COLO829 (cell line): ENCODE measurements around the gene CACNA2D1.
A peak's percentile ranks its signal among the peaks of the same experiment; 100 is the strongest.
"Not testable (repeated sequence)": the region's sequence is repeated elsewhere in the genome, so short reads cannot be mapped to it uniquely, and the experiment has no call there.

Experiments
- DNase-seq: peaks from one replicate; pipeline ENCODE4 v3.0.0; 2012; ENCODE audit warnings: low spot score

Gene CACNA2D1

DNA sequence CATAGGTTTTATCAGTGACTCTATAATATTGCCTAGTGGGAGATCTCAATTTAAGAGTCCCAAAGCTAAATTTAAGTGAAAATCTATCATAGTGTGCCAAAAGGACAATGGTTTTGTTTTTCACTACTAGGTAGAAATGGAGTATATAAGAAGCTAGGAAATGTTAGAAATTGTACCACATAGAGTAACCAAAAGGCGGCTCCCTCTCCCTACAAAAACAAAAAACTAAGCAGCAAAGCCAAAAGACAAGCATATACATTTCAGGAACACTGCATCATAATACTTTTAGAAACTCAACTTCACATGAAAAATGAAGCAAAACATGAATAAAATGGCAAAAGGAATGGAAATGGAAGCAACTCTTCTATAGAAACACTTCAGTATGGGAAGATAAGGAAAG lies 271.6 kb downstream of the CACNA2D1 start:
- no peak for DNase-seq

DNA sequence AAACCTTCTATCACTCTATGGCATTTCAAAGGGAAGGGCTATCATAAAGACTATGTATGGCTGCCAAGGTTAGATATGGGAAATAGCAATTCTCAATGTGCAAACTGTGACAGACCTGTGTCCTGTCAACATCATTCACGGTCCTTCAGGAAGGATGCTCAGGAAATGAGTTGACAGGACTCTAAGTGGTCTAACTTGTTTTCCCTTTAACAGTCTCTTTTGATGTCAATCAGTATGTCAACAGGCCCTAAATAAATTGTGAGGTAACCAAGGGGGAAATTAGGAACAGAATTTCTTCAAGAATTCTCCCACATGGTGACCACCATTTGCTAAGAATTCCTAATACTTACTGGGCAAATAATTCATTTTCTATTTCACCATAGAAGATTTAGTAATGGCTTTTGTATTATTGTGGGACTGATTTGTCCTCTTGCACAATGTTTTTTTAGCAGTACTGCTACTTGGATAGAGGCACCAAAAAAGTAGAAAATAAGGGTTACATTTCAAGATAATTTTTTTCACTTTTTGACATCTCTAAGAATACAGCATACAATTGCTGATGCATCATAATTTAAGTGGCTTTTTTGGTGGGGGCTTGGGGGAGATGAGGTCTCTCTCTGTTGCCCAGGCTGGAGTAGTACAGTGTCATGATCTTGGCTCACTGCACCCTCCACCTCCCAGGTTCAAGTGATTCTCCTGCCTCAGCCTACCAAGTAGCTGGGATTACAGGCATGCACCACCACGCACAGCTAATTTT lies 275.8 kb downstream of the CACNA2D1 start:
- DNase-seq, result no peak

DNA sequence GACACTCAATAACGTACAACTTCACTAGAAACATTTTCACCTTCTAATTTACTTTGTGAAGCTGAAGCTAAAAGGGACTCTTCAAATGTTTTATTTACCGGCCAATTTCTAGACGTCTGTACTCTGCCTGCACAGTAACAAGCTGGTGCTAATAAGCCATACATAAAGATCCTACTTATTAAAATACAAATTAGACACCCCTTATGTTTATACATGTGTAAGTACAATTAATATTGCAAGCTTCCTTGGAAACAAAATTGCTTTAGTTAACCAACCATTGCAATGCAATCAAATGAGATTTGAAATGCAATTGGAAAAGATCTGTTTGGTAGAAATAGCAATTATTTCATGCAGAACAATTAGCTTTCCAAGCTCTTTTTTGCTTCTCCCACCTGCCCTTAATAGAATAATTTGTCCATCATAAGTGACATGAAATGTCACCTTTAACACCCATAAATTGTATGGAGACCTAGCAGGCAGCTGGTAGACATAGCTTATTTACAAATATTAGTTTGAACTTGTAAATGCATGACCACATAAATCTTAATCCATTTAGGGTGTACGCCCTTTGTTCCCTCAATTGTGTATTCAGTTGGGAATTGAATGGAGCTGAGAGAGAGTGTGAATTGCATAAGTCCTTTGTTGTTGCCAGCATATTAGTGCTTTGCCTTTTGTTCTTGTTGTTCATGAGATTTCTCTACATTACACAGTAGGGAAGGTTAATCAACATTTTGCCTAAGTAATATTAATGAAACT lies 277.1 kb downstream of the CACNA2D1 start:
- no peak for DNase-seq

DNA sequence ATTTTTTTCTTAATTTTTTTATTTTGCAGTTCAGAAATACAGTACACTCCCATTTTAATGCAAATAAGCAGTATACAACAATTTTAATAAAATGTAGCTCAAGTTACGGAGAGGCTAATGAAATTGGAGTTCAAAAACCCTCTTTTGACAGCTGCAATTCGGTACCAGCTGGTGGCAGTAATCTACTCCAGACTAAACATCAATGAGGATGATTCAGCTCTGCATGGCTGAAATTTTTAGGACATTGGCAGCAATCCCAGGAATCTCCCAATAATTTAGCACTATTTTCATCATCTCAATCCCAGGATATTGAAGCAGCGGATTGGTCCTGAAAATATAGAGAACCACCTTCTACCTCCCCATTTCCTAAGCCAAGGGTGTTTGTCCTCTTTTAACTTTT lies 278.8 kb downstream of the CACNA2D1 start:
- DNase-seq, result peak; percentile 40

DNA sequence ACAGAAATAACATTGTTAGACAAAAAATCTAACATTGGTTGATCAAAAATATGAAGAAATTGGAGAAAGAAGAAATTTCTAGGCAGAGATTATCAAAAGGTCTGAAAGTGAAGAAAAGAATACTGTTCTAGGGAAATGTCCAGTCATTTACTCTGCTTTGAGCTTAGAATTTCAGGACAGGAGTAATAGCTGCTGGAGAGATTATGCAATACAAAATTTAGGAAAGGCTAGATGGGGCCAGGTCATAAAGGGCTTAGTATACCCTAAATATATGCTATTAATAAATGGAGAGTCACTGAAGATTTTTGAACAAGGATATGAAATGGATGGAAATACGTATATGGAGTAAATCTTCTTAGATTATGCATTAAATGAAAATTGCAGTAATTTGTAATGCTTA lies 279.2 kb downstream of the CACNA2D1 start:
- DNase-seq, result no peak

DNA sequence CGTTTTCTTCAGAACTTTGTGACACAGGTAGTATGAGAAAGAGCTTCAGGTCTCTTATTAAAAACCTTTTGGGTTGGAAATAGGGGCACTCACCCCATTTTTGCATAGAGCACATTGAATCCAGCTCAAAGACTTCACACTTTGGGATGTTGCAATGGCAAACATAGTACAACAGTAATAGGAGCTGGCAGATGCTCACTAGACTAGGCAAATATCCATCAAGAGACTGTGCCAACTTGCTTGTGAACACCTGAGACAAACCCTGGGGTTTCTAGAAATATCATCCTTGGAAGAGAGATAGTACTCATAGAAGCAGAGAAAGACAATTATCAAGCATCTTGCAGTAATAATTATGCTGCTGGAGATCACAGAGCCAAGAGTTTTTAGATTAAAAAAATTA lies 280.0 kb downstream of the CACNA2D1 start:
- no peak for DNase-seq

DNA sequence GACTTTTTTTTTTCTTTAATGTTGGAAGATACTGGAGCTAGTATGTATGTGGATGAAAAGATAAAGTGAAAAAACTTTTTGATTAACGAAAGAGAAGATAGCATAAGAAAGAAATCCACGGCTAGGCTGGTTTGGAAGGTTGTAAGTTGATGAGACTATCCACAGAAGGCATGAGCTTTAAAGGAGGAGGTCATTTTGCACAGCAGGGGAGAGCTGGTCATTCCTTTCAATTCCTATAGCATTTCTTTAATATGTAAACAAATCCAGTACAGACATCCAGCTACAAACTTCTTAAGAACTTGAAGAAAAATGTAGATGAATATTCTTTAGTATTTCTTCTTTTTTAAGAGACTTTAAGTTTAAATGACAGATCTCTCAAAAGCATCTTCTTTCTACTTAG lies 281.3 kb downstream of the CACNA2D1 start:
- no peak for DNase-seq

DNA sequence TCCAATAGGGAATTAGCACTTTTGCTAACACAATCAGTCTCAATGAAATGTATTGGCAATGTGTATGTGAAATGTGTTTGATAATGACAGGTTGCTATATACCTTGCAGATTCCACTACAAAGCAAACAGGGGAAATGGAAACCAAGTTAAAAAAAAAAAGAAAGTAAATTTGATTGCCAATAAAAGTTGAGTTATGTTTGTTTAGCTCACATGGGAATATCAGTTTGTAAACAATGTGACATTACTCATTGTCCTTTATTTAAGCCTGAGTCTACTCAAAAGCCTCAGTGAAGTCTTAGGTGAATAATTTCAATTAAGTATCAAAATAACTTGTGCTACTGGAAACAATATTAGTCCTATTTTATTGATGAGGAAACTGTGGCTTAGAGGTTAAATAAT lies 285.2 kb downstream of the CACNA2D1 start:
- no peak for DNase-seq

DNA sequence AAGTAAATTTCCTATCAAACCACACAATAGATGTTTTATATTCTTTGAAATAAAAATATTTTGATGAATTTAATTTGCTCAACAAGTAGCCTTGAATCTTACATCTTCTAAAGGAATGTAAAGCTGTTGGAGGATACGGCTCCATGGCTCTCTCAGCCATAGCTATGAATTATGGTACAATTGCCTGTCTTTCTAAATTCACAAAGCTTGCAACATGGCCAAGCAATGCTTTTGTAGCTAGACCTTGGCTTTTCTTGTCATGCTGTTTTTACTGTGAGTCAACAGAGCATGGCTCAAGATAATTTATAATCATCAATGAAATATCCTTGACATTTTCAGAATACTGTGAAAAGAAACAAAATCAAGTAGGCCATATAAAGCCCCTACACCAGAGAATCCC lies 286.7 kb downstream of the CACNA2D1 start:
- DNase-seq, result no peak

DNA sequence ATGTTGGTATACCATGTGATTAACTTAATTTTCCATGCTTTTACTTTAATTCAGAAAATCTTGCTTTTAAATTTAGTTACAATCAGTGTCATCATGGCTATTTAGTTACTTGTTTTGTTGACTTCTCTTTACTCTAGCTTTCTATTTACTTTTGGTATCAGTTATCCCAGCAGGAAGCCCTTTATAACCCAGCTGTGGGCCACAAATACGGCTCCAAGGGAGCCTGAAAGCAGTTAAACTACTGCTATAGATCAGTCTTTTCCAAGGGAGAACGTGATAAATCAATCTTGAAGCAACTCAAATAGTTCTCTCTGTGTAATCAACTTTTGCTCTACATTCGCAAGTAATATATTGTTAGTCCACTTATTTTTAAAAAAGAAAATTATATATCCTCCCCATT lies 287.4 kb downstream of the CACNA2D1 start:
- no peak for DNase-seq

DNA sequence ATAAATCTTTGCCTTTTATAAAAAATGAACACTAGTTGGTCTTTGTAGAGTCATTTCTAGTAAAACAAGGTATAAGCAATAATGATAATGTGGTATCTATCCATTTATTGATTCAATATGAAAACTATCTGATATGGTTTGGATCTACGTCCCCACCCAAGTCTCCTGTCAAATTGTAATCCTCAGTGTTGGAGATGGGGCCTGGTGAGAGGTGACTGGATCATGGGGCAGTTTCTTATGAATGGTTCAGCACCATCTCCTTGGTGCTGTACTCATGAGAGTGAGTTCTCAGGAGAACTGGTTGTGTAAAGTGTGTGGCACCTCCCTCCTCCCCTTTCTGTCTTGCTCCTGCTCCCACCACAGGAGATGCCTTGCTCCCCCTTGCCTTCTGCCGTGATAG lies 288.8 kb downstream of the CACNA2D1 start:
- no peak for DNase-seq

DNA sequence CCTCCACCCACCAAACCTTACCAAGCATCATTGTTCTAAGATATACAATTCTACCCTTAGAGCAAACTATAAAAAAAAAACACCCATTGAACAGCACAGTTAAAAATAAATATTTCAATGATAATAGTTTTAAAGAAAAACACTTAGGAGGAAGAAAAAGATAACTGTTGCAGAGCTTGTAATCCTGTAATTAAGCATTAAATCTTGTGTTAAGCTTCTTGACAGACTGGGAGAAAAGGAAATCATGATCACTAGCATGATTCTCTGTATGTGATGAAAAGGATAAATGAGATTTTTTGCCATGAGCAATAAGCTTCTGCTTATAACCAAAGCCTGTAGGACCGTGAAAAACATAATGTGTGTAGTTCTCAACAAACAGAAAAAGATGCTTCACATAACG lies 289.8 kb downstream of the CACNA2D1 start:
- DNase-seq, result no peak

DNA sequence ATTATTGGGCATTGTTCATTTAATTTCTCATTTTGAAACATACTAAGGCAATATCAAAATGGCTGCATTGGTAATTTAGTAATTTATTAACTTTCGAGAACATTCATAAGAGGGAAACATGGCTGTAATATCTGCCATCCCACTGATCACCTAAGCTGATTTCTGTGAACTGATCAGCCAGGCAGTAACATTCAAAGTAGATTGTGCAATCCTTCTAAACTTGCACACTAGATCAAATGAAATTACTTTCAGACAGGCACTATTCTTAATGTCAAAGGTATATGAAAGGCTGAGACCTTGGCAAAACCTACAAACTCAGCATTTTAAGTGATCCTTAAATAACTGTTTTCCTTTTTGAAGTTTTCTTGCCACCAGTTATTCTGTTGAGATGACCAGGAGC lies 290.7 kb downstream of the CACNA2D1 start:
- DNase-seq, result no peak

DNA sequence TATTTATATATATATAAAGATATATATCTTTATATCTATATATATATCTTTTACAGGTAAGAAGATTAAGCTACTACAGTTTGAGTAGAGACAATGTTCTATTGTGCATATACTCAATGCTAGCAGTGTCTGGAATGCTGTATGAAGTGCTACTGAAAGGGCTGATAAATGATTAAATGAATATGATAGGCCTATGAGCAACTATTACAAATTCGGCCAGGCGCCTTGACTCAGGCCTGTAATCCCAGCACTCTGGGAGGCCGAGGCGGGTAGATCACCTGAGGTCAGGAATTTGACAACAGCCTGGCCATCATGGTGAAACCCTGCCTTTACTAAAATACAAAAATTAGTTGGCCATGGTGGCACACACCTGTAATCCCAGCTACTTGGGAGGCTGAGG lies 297.1 kb downstream of the CACNA2D1 start:
- DNase-seq, result no peak

DNA sequence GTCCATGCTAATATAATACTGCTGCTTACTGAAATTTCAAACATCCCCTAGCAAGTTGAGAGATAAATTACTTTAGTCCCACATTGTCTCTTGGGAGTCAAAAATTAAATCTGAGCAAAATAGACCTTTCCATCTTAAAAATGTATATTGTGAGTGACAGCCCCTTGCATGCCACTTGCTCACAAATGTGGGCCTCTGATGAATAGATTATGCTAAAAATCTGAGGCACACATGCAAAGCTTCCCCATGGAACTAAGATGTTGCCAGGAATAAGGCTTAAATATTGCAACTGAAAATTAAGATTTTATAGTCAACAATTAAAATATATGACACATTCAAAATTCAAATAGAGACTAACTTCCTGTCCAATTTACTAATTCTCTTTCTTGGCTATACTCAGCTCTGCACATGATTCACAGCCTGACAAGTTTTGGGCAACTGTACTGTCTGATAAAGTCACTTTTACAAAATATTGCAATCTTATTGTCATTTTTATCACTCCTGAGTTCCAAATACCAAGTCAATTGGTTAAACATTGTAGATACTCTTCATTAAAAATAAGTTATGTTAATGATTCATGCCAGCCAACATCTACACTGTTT lies 301.2 kb downstream of the CACNA2D1 start:
- no peak for DNase-seq

DNA sequence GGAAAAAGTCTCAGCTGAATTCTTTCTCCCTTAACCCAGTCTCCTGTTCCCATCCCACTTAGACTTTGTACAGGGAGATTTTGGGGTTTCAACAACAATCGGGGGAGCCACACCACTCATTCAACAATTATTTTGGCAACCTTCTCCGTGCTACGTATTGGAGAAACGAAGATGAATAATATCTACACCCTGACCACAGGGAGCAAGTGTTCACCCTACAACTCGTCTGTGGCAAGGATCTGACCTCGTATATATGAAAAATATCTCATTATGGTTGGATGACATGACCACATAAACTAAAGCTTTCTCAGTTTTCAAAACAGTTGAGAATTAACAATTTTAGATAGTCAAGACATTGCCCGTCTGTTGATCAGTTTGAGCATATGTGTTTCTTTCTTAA lies 302.1 kb downstream of the CACNA2D1 start:
- DNase-seq, result no peak

DNA sequence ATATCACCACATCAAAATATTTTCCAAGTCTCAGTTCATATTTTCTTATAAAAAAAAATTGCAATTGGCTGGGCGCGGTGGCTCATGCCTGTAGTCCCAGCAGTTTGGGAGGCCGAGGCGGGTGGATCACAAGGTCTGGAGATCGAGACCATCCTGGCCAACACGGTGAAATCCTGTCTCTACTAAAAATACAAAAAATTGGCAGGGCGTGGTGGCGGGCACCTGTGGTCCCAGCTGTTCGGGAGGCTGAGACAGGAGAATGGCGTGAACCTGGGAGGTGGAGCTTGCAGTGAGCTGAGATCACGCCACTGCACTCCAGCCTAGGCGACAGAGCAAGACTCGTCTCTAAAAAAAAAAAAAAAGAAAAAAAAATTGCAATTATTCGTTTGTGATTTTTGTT lies 303.0 kb downstream of the CACNA2D1 start:
- DNase-seq, result not testable (repeated sequence)

DNA sequence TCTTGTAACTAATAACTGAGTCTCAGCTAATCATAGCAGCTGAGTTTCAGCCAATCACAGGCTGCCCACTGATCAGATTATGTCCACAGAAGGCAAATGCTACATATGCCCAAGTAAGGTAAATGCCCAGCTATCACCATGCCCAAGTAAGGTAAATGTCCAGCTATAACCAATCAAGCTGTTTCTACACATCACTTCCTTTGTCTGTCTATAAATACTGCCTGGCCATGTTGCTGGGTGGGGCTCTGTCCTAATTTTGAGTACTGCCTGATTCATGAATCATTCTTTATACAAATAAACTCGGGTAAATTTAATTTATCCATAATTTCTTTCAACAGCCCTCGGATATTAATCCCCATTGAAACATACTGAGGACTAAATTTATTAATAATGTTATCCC lies 312.4 kb downstream of the CACNA2D1 start:
- DNase-seq, result no peak

DNA sequence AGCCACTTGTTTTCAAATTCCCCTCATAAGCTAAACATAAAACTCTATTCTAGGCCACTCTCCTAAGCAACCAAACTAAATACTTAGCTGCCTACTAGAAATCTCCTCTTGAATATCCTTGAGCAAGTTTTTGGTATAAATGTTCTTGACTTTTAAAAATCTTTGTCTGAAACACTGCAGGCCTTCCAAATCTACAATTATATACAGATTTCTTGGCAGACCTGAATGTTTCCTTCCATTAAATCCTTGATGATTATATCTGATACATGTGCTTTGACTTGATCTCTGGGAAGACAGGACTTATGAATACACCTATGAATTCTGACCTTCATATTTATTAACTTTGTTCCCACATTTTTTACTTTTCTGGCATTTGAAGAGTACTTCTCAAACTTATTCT lies 314.5 kb downstream of the CACNA2D1 start:
- no peak for DNase-seq

DNA sequence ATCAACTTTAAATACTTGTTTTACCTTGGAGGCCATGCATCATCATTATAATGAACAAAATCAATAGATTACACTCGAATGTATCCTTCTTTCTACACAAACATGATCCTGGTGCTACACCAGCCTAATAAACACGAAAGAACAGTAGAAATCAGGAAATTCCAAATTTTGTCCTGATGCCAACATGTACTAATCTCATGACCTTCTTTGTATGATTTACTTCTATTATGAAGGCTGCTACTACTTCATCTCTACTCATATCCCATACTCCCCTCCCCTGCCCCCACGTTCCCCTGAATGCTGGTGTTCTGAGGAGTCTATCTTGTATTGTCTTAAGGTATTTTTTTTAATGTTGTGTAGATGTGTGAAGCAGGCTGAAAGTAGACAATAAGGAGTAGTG lies 315.0 kb downstream of the CACNA2D1 start:
- no peak for DNase-seq

DNA sequence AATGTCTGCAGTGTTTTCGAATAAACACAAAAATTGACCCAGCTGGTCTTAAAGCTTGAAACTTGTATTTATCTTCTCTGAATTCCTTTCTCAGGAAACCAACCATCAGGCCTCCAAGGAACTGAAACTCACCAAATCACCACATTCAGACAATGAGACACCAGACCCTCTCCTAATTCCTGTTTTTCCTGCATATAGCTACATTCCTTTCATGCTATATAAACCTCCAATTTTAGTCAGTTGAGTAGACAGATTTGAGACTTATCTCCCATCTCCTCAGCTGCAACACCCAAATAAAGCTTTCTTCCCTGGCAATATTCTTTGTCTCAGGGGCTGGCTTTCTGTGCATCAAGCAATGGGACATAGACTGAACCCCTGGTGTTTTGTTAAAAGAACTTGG lies 317.0 kb downstream of the CACNA2D1 start:
- DNase-seq, result no peak

DNA sequence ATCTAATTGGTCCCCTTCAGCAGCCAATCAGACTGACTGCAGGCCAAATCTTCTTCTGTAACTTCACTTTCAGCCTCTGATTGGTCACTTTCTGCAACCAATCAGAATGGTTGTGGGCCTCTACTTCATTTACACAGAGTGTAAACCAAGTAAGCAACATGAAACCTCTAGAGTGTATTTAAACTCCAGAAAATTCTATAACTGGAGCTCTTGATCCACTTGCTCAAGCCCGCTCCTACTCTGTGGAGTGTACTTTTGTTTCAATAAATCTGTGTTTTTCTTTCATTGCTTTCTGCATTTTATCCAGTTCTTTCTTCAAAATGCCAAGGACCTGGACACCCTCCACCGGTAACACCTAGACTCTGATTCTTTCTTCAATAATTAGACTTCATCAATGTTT lies 319.1 kb downstream of the CACNA2D1 start:
- no peak for DNase-seq

DNA sequence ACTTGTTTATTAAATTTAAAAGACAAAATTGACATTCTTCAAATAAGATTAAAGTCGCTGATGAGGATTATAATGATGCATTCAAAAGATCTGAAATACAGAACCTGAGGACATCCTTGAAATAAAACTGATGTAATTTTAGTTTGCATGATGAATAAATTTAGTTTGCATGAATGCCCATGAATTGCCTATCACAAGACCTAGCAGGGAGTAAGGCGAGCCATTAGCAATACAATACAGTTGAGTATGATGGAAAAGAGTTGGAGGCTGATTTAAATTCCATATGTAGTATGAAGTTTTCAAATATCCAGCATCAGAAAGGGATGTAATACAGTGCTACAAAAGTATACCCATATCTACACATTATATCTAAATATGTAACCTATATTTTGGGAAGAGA lies 321.3 kb downstream of the CACNA2D1 start:
- DNase-seq, result no peak
